Fibroblast of lung (primary cell): ENCODE results near the gene ZNF620. TPM values are rescaled to one million over a fixed set of nuclear protein-coding genes. Genes with fewer than 3 reads are reported as not detected.

Source experiments
- DNase-seq, 2 donors: peaks; one replicate each; pipeline versions ENCODE4 v3.0.0 to v3.0.0-alpha.2; 2010; ENCODE audit warnings: low read depth in 2 of 2
- H2AFZ ChIP-seq: 2 replicates; pipeline ENCODE4 v1.5.1; 2012; ENCODE audit warnings: low read length, control low read depth, inconsistent platforms
- H3K27ac ChIP-seq: 2 replicates; pipeline ENCODE4 v1.5.1; 2011; ENCODE audit warnings: low read length, control low read depth; ENCODE audit not compliant: insufficient read depth
- H3K27me3 ChIP-seq: 2 replicates; pipeline ENCODE4 v1.5.1; 2011; ENCODE audit warnings: mild to moderate bottlenecking, low read length; ENCODE audit not compliant: control insufficient read depth, insufficient read depth
- H3K36me3 ChIP-seq: 2 replicates; pipeline ENCODE4 v1.5.1; 2011; ENCODE audit warnings: low read length; ENCODE audit not compliant: control insufficient read depth, insufficient read depth
- H3K4me1 ChIP-seq: 2 replicates; pipeline ENCODE4 v1.5.1; 2011; ENCODE audit warnings: low read length; ENCODE audit not compliant: control insufficient read depth, insufficient read depth; ENCODE audit errors: extremely low read depth
- H3K4me2 ChIP-seq: 2 replicates; pipeline ENCODE4 v1.5.1; 2011; ENCODE audit warnings: low read length, control low read depth; ENCODE audit not compliant: insufficient read depth; ENCODE audit errors: extremely low read depth
- H3K4me3 ChIP-seq, 4 experiments: fragments of 200-600 bp in 1 of 4; sonication (generic) in 1 of 4; replicated peaks in 1 of 4; 2 replicates each; pipeline ENCODE4 v1.5.1; 2011 to 2016; ENCODE audit warnings: low read length in 4 of 4, low read depth in 3 of 4, mild to moderate bottlenecking in 3 of 4, control low read depth in 2 of 4, inconsistent platforms in 1 of 4, mixed read lengths in 1 of 4; ENCODE audit not compliant: insufficient read depth in 1 of 4; ENCODE audit errors: control extremely low read depth in 1 of 4
- H3K79me2 ChIP-seq: 2 replicates; pipeline ENCODE4 v1.5.1; 2012; ENCODE audit warnings: mild to moderate bottlenecking, low read length, inconsistent platforms; ENCODE audit not compliant: control insufficient read depth, insufficient read depth
- H3K9ac ChIP-seq: 2 replicates; pipeline ENCODE4 v1.5.1; 2011; ENCODE audit warnings: mild to moderate bottlenecking, low read length, control low read depth; ENCODE audit not compliant: insufficient read depth
- H3K9me3 ChIP-seq: 2 replicates; pipeline ENCODE4 v1.5.1; 2012; ENCODE audit warnings: low read depth, low read length; ENCODE audit not compliant: control insufficient read depth, insufficient read depth
- H4K20me1 ChIP-seq: 2 replicates; pipeline ENCODE4 v1.5.1; 2011; ENCODE audit warnings: low read length; ENCODE audit not compliant: control insufficient read depth, insufficient read depth; ENCODE audit errors: extremely low read depth
- CTCF ChIP-seq, 2 donors: IDR thresholded peaks in 1 of 2; conservative IDR thresholded peaks in 1 of 2; 1 replicate in 1 of 2; 2 replicates in 1 of 2; pipeline ENCODE4 v1.5.1; 2011 to 2012; ENCODE audit warnings: low read length in 2 of 2, control low read depth in 1 of 2, inconsistent platforms in 1 of 2, low read depth in 1 of 2, mild to moderate bottlenecking in 1 of 2
- EZH2 ChIP-seq: IDR thresholded peaks from 2 replicates; pipeline ENCODE4 v1.5.1; 2012; ENCODE audit warnings: low read length, control low read depth, mild to moderate bottlenecking; ENCODE audit errors: missing control alignments
- polyA plus RNA-seq, 2 donors: library from polyadenylated mRNA; depleted of rRNA in 1 of 2; stranded (reverse) in 1 of 2; unstranded in 1 of 2; fragments of >200 nt; gene quantifications; 2 replicates each; pipeline ENCODE4 v1.2.1, GENCODE V29; 2011 to 2012; ENCODE audit warnings: missing spikeins in 1 of 2
- total RNA-seq: library from RNA; depleted of rRNA; stranded (reverse); fragments of >200 nt; gene quantifications from 2 replicates; pipeline ENCODE4 v1.2.1, GENCODE V29; 2014

Gene ZNF620
- total and polyA plus RNA-seq, 2 donors (not counting 1 experiment from before 2014, with no cell fraction given): 0.51 to 1.5 TPM

- Histone ChIP-seq H2AFZ (no peak overlapping the region), H3K36me3 (no peaks in the 10 kb centered on the region), H3K27me3 (no peaks in the 10 kb centered on the region), H3K4me1 (no peaks in the 10 kb centered on the region), H3K4me2 (no peak overlapping the region), H3K4me3 (no peak overlapping the region), H3K9me3 (no peaks in the 10 kb centered on the region), H3K27ac (no peak overlapping the region), H3K9ac (no peak overlapping the region), H3K79me2 (no peaks in the 10 kb centered on the region), H4K20me1 (no peaks in the 10 kb centered on the region)
- TF ChIP-seq EZH2: no peak
- no peak for TF ChIP-seq CTCF (conservative IDR thresholded peaks at IDR 0.05 in 1 of 2, IDR thresholded peaks at IDR 0.05 in 1 of 2; ENCODE audit: low read depth in 1 of 2, low read length in 2 of 2)
- no peak for DNase-seq
Observed at GRCh38 chr3:40494698-40495097, 11.1 kb upstream of the ZNF620 start.

- Histone ChIP-seq H3K9me3 (no peaks in the 10 kb centered on the region), H3K4me2 (no peak overlapping the region), H3K79me2 (no peaks in the 10 kb centered on the region), H3K9ac (no peak overlapping the region), H2AFZ (no peak overlapping the region), H3K4me1 (no peaks in the 10 kb centered on the region), H3K4me3 (no peak overlapping the region), H4K20me1 (no peaks in the 10 kb centered on the region), H3K27me3 (no peaks in the 10 kb centered on the region), H3K36me3 (no peaks in the 10 kb centered on the region), H3K27ac (no peak overlapping the region)
- TF ChIP-seq CTCF (conservative IDR thresholded peaks at IDR 0.05 in 1 of 2, IDR thresholded peaks at IDR 0.05 in 1 of 2; ENCODE audit: low read depth in 1 of 2, low read length in 2 of 2) (no peak), EZH2 (no peak)
- no peak for DNase-seq
Observed at GRCh38 chr3:40497288-40497687, 8.6 kb upstream of the ZNF620 start.

GRCh38 chr3:40499952-40500351 is 5.9 kb upstream of the ZNF620 start:
- Histone ChIP-seq H2AFZ (no peak overlapping the region), H3K4me1 (peaks cover 3% of the 10 kb centered on the region), H3K27me3 (no peaks in the 10 kb centered on the region), H3K27ac (no peak overlapping the region), H3K4me2 (no peak overlapping the region), H3K9me3 (no peaks in the 10 kb centered on the region), H3K36me3 (no peaks in the 10 kb centered on the region), H3K9ac (no peak overlapping the region), H3K4me3 (no peak overlapping the region), H3K79me2 (no peaks in the 10 kb centered on the region), H4K20me1 (no peaks in the 10 kb centered on the region)
- TF ChIP-seq CTCF (conservative IDR thresholded peaks at IDR 0.05 in 1 of 2, IDR thresholded peaks at IDR 0.05 in 1 of 2; ENCODE audit: low read depth in 1 of 2, low read length in 2 of 2) (no peak), EZH2 (no peak)
- DNase-seq: no peak
